Globus pallidus (tissue), 1 donor: ENCODE data around the gene CD86.

Experiments used
- DNase-seq: peaks from one replicate; pipeline ENCODE4 v3.0.0-alpha.2; 2015; ENCODE audit warnings: low spot score

Gene CD86

DNA sequence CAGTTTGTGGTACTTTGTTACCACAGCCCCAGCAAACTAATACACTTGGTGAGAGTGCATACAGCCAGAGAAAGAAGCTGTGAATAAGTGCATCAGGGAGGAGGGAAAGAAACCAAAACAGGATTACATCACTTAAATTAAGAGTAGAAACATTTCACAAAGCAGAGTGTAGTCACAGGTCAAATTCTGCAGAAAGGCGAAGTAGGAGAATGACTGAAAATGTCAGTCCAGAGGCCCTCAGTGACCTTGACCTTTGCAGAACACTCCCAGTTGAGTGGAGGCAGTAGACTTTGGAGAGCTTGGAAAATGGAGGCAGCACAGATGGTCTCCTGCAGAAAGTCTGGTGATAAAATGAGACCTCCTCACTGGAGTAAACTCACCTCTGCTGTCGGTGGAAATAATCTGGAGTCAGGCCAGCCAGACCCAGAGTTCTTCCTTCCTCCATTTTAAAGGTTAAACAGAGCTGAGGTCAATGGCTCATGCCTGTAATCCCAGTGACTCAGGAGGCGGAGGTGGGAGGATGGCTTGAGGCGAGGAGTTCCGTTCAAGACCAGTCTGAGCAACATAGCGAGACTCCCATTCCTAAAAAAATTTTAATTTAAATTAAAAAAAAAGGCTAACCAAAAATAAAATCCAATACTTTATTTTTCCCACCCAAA, 5.0 kb downstream of the CD86 start:
- no peak for DNase-seq

DNA sequence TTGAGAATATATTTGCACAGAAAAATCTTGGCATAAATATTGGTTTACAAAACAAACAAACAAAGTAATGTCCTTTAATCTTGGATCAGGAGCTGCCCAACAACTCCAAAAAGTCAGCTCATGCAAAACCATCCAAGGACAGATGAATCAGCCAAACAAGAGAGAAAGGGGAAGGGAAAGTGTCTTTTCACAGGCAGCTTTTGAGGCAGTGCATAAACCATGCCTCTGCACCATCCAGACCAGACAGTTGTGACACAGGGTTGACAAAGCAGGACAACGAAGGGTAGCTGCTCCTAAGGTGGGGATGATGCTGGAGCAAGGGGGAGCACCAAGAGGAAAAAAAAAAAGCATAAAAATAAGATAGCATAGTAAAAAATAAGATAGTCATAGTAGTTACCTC, 8.7 kb downstream of the CD86 start:
- DNase-seq, result no peak

DNA sequence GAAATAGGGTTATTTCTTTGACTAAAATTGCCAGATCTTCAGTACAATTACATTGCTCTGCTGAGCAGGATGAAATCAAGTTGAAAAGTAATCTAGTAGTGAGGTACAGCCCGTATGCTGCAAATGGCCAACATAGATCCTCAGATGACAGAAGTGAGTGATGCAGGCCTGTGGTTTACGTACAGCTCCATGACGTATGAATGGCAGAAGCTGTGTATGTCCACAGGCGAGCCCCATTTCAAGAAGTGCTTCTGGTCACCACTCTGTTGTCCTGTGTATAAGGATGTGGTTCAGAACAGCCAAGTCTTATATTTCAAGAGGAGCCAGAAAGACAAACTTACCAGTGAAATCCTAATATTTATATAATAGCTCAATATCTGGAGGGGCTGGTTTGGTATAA, 9.2 kb downstream of the CD86 start:
- DNase-seq, result no peak

DNA sequence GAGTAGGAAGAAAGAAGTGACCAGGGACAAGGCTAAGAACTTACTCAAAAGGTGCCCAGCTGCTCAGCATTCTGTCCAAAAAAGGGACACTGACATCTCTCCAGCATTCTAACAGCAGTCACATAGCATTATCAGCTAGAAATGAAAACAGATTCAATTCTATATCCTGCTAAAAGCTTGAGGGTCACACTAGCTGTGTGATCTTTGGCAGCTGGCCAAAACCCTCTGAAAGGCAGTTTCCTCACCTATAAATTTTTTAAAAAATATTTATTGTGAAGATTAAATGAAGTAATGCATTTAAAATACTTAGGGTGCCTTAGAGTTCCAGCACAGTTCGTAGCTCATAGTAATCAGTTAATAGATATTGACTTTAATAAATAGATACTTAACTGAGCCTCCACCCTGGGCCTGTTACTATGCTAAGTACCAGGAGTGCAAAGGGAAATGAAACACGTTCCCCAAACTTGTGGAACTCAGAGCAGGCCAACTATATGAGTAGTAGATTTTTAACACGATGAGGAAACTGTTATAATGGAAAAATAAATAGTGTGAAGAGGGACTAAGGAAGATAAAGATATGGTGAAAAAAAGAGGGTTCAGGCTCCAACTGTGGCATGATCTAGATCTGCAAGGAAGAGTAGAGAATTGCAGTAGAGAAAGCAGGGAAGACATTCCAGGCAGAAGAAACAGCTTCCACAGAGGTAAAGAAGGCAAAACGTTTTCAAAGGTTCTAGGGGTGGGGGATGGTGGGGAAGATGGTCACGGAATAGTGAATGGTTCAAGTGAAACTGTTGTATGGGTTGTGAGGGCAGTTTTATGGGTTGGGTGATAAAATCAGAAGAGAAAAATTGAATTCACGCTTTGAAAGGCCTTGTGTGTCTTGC, 11.4 kb downstream of the CD86 start:
- no peak for DNase-seq

DNA sequence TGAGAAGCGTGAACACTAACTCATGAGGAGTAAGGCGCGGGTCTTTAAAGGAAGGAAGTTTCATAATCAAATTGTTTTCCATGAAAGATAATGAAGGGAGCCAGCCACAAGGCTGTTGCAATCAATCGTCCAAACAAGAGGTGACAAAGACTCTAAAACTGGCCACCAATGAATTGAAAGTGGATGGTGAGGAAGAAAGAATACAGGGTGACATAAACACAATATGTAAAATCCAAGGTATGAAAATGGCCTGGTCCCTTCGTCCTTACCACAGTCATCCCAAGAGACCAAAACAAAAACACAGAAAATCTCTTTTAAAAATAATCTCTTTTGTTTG, 12.0 kb downstream of the CD86 start:
- no peak for DNase-seq

DNA sequence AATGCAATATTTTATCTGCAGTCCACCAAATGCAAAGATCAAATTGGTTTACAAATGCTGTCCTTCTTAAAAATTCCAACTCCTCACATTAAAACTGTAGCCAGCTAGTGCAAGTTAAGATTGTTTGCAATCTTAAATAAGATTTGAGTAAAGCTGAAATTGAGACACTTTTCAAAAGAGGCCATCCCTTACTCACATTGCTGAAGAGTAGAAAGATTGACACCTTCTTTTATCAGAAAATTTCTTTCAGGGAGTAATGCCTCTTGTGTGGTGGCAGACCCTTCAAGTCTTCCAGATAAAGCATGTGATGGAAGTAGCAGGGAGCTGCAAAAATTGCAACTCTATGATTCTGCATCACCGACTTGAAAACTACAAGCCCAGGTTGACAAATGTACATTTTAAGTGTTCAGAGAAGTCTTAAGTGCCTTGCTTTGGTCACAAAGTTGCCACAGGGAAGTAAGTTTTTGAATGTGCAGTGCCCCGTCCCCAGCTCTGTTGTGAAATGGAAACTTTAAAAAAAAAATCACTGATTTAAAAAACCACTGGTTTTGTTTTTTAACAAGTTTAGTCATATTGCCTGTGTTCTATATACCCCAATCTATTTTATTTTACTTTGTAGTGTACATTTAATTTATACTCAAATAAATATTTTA, 12.6 kb downstream of the CD86 start:
- DNase-seq, result no peak

DNA sequence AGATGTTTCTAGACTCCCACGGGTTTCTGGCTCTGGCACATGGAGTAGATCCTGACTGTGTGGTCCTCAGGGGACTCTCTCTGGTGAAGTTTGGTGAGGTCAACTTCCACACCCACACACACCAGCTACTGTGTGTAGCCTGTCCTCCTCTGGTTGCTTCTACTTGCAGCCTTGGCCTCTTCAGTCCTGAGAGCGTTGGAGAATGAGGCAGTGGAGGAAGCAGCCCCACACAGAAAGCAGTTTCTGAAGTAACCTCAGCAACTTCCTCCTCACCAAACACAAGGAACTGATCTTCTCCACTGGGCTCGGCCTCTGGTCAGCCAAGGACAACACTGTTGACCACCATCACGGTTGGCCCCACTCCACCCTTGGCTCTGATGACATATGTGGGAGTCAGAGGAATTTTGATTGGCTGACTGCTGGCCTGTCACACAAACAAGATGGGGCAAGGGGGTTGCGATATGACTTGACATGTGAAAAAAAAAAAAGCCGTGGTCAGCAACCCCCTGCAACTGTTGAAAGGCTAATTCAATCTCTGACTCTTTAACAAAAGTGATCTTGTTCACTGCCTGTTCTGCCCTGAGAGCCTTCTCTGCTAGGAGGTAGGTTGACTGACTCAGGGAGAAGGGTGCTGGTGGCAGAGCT, 19.6 kb downstream of the CD86 start:
- DNase-seq, result peak; percentile 42

DNA sequence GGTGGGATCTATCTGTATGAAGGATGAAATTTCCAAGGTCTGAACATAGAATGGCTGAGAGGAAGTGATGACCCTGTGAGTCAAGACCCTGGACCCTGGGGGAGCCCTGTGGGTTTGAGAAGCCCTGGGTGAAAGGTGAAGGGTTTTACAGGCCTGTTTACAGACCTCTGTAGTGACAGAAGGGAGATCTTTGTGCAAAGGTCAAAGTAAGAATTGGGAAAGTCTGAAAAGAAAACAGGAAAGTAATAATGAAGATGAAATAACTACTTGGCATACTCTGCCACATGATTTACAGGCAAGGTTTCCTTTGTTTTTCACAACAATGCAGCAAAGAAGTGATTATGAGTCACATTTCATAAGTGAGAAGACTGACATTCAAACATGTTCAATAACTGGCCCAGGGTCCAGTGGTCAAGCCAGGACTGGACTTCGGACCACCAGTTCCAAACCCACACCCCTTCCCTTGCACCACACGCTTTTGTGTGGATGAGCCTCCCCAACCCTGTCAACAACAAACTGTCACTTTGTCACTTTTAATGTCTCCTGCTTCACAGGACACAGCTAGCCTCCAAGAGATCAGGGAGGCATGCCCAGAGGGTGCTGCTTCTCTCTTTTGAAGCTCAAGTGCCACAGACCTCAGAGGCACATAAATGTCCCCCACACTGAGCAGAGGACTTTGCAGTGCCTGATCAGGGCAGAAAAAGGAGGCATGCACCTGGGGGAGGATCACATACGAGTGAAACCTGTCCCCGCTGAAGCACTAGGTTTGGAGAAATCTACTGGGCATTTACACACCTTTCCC, 21.5 kb downstream of the CD86 start:
- no peak for DNase-seq

DNA sequence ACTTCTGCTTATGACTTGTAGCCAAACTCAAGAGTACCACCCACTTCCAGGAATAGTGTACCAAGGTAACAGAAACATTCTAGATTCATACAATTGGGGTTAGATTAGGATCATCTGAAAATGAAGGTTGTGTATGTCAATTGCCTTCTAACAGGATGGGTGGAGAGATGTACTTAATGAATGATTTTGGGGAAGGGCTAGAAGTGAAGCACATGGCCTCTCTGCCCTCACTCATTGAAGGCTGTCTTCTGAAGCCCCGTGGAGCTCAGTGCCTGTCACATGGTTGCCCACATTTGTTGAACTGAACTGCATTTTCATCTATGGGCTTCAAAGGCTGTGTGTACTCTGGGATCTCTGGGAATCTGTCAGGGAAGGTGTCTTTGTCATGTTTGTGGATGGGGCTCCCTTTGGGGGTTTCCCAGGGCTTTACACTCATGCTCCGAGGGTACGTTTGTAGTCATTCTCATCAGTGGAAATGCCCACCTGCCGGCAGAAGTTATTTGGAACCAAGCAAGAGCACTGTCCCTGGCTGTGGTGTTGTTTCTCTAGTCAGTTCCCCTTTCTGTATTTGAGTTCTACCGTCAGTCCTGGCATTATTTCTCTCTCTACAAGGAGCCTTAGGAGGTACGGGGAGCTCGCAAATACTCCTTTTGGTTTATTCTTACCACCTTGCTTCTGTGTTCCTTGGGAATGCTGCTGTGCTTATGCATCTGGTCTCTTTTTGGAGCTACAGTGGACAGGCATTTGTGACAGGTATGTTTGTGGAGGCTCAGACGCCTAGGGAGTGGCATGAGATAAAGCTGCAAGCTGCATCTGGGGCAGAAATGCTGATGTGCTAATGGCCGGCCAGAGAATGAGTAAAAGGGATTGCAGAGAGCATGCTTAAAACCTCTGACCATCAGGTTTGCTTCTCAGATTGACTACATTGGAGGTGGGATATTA, 22.4 kb downstream of the CD86 start:
- DNase-seq, result no peak

DNA sequence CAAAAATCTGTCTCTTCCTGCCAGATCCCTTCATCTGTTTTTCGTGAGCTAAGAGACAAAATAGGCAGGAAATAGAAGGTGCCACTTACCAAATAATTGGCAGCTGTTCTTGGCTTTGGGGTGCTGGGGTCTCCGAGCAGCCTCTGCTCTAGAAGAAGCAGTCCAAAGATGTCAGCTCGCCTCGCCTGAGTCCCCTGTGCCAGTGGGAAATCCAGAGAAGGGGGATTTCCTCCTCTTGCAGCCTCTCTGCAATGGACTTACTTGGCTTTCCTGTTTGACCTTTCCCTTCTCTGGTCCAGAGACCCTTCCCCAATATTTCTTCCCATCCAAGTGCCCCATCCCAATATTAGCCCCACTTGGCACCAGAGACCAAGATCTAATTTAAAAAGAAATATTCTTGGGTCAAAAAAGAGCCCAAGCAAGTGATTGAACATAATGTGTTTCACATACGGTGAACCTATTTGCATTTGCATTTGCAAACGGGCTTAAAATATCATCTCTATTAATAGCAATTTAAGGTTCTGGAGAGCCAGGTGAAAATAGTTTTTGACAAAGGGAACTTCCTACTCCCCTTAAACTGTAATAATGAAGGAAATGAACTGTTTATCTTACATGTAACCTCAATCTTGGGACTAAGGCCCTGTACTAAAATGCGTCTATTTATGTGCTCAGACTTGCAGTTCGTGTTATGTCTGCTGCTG, 23.2 kb downstream of the CD86 start:
- DNase-seq, result no peak

DNA sequence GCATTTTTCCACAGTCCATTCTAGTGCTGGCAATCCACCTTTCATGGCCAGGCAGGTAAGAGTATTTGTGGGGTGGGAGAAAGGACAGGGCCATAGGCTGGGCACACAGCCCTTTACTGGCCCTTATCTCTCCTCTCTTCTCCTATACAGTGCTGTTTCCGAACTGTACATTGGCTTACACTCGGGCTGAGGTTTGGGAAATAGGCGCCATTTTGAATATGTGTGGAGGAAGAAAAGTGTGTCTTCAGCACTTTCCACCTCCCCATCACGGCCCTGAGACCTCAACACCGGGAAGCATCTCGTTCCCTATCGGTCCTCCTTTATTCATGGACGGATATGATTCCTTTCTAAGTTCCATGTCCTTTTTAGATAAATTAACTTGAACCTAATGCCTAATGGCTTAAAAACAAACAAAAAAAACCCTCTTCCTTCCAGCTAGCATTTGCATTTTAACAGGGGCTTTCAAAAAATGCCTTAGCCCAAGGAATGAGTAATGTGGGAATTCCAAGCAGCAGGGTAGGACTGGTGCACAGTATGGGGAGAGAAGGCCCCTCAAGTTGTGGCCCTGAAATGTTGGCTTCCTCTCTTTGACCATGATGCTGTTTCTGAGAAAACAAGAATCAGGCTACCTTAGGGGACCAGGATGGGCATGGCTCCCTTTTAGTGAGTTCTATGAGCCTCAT, 24.5 kb downstream of the CD86 start:
- no peak for DNase-seq

DNA sequence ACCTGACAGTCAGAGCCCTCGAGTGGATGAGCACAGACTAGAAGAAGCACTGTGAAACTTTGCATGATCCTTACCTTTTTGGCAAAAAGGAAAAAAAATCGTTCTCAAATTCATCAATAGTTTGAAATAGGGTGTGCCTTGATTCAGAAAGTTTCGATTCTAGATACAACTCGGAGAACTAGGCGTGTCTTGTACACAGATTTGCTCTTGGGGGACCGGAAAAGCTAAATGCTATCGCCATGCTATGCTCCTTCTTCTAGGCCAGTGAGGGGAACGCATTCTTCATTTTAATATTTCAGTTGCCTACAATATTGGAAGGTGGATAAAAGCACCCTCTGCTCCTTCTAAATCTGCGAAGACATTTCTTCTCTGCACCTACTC, 25.0 kb downstream of the CD86 start:
- DNase-seq, result no peak

DNA sequence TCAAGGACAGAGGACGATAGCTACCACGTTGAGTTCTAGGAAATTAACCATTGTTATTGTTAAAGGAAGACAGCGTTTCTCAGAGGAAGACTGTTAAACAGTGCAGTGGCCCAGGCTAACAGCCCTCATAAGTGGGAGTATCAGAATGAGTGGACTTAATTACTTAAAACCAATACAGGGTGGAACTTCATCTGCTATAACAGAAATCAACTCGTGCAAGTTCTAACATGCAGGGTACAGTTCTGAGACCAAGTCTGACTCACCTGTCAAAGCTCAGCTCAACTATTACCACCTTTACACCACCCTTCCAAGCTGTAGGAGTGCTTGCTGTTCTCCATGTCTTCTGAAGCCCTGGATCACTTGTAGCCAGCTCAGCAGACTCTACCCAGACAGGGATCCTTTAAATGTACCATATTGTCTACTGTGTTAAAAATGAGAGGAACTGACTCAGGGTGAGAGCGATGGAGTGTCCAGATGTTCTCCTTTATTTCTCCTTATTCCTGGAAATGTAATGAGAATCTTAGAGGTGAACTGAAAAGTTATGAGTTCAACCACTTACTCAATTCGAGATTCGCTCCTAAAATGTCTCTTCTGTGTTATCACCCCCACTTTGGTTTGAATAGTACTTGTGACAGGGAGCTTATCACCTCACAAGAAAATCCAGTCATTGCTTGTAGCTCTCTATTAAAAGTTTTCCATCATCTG, 26.5 kb downstream of the CD86 start:
- no peak for DNase-seq

DNA sequence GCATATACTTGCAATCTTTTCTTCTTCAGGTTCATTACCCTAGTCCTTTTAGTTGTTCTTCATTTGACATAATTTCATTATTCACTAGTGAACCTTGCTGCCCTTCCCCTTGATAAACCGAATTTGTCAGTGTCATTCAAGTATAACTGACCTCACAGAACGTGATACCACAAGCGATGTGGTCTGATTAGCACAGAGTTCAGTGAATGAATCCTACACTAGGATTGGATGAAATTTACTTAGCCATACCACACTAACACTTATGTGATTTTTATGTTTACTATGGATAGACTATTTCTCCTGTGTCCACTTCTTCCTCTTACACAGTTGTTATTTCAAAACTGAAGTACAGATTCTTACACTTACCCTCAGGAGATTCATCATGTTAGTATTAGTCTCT, 27.2 kb downstream of the CD86 start:
- no peak for DNase-seq

DNA sequence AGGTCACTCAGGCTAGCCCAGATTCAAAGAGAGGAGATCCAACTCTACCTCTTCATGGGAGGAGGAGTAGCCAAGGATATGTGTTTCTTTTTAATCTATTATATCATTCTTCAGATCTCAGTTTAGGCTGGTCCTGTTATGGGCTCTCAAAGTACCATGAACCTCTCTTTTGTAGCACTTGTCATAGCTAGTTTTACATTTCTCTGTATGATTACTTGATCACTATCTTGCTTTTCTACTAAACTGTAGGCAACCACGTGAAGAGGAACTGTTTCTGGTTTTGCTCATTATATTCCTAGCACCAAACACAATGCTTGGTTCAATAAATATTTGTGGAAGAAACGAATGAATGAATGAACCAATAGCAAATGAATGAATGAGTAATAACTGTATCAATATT, 29.6 kb downstream of the CD86 start:
- DNase-seq, result no peak

DNA sequence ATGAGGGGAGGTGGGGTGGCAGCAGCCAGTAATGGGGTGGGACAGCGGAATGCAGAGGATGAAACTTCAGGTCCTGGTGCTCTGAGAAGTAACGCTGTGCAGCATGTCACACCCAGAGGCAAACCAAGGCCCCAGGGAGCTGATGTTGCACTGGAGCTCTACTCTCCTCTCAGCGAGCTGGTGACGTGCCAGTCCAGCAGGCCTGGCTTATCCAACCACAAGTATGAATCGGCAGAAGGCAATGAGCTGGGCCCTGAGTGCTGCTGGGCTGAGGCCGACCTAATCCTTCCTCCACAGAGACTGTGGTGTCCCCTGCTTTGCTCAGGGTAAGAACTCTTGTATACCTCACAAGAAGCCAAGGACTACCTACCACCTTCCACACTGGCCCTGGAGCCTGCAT, 30.5 kb downstream of the CD86 start:
- no peak for DNase-seq

DNA sequence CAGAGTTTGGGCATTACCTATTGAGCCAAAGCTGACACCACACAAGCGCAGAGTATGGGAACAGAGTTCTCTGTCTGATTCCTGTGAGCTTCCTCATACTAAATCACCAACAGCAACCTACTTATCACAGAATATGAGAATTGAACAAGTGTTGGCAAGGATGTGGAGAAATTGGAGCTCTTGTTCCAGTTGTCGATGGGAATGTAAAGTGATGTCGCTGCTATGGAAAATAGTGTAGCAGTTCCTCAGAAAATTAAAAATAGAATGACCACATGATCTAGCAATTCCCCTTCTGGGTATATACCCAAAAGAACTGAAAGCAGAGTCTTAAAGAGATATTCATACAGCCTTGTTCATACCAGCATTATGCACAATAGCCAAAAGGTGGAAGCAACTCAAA, 33.4 kb downstream of the CD86 start:
- DNase-seq, result no peak

DNA sequence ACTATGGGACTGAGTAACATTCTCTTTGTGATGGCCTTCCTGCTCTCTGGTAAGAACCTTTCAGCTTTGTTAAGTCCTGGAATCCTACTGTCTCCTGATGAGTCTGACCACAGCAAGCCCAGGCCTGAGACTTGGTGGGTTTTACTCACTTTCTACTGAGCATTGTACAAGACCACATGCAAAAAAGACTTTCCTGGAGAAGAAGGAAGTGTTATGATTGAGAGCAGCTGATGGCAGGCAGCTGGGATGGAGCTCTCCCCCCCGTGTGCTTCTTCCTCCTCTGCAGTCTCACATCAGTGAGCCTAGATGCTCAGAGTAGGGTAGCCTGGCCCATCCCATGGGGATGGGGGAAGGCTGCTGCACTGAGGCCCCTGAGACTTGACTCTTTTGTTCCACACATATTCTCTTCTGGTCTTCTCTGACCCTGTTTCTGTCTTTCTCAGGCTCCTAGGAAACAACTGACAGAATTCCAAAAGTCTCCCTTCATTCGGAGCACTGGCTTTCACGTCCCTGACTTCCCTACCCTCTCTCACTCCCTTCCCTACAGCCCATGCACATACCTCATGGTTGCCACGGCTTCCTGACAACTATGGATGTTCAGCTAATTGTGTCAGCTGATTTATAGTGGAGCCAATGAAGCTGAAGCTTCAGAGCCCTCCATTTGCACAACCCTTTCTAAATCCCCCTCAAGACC, 36.6 kb downstream of the CD86 start:
- DNase-seq, result peak; percentile 28
